Measurements from ENCODE around the gene PMVK.

DNA sequence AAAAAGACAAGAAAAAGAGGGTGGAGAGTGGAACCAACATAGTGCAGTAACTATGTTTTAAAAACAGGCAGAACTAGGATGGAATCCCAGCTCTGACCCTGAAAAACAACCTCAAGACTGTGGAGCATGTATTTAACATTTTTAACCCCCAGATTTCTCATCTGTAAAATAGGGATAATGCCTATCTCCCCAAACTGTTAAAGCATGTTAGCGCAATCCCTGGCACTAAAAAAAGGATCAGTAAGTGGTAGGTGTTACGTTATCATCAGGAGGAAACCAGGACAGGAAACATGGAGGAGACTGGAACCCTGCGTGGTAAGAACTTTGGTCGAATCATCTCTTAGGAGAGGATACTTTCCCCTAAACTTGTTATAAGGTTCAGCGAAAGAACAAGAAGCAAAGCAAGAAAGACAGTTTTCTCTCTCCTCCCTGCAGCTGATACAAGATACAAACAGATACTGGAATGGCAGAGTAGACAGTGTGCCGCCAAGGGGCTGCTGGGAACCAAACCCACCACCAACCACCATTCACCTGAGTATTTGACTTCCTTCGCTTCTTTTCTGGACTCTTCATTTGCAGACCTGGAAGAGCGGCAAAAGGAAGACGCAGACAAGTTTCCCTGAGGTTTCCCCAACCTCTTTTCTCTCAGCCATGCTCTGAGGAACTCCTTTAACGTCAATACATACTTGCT, 24.1 kb upstream of the PMVK start:
- TF ChIP-seq CTCF (IDR thresholded peaks at IDR 0.05) (no peak), POLR2A (IDR thresholded peaks at IDR 0.05) (no peak)
